Ascending aorta (tissue), 2 donors: ENCODE data around the gene RNF11. TPM values are rescaled to one million over a fixed set of nuclear protein-coding genes. Genes with fewer than 3 reads are reported as not detected.
"Not testable (repeated sequence)": the region's sequence is repeated elsewhere in the genome, so short reads cannot be mapped to it uniquely, and the experiment has no call there.

ENCODE experiments used
- DNase-seq, 2 donors: peaks; one replicate each; pipeline ENCODE4 v3.0.0-alpha.2; 2019; ENCODE audit warnings: low spot score in 2 of 2
- H3K27ac ChIP-seq, 2 donors: fragments of 200-600 bp; sonication (generic); one replicate each; pipeline ENCODE4 v1.5.1; 2016 to 2017; ENCODE audit warnings: mild to moderate bottlenecking in 1 of 2
- H3K27me3 ChIP-seq: fragments of 200-600 bp; sonication (generic); one replicate; pipeline ENCODE4 v1.5.1; 2017
- H3K36me3 ChIP-seq, 2 donors: fragments of 200-600 bp; sonication (generic); one replicate each; pipeline ENCODE4 v1.5.1; 2016
- H3K4me1 ChIP-seq, 2 donors: fragments of 200-600 bp; sonication (generic); one replicate each; pipeline ENCODE4 v1.5.1; 2016 to 2017; ENCODE audit warnings: mild to moderate bottlenecking in 1 of 2
- H3K4me3 ChIP-seq, 2 donors: fragments of 200-600 bp; sonication (generic); one replicate each; pipeline ENCODE4 v1.5.1; 2016 to 2017; ENCODE audit warnings: mild to moderate bottlenecking in 1 of 2
- H3K9me3 ChIP-seq, 2 donors: fragments of 200-600 bp; sonication (generic); one replicate each; pipeline ENCODE4 v1.5.1; 2016
- intact Hi-C: fragments of 100-400 bp; cut with DNase I; formaldehyde crosslinking; loops from one replicate; pipeline ENCODE4 v1.15.1; 2023
- total RNA-seq: library from RNA; depleted of rRNA; stranded (reverse); fragments of >200 nt; gene quantifications from one replicate; pipeline ENCODE4 v1.1.0, GENCODE V29; 2016
- TF ChIP-seq, protein P1 (sequence below), 3 experiments: fragments of 200-600 bp in 2 of 3; fragments of 450-650 bp in 1 of 3; sonication (generic) in 2 of 3; IDR thresholded peaks; one replicate each; pipeline ENCODE4 v1.5.1; 2016 to 2019; ENCODE audit warnings: antibody characterized with exemption in 3 of 3, mild to moderate bottlenecking in 1 of 3, moderate library complexity in 1 of 3

RNF11 gene
- total RNA-seq, 1 donor from 2014 or later: 56.9 TPM

DNA sequence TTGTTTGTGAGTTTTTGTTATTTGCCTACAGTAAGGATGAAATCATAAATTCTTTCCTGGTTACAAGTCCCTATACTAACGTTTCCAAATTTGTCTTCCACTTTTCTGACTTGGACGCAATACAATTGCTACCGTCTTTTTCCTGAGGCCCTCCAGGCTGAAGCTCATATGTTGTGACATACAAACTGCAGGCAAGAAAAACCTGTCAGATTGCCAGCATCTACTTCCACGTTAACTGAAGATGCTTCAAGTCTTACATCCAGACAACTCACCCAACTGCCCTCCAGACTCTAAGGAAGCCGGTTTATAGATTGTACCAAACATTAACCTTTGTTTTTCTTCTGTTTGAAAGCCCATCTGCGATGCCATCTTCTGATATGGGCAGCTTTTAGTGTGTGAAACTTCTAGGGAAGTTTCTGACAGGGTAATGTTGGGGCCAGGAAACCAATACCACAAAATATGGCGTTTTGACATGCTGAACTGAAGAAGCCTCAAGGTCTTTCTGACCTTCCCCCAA is 21.4 kb upstream of the RNF11 start:
- Histone ChIP-seq H3K9me3 (no peaks in the 10 kb centered on the region), H3K27ac (no peak overlapping the region), H3K4me3 (no peak overlapping the region), H3K4me1 (peaks cover 8 to 10% of the 10 kb centered on the region in 2 donors), H3K27me3 (no peaks in the 10 kb centered on the region), H3K36me3 (no peaks in the 10 kb centered on the region)
- TF ChIP-seq, protein P1, sequence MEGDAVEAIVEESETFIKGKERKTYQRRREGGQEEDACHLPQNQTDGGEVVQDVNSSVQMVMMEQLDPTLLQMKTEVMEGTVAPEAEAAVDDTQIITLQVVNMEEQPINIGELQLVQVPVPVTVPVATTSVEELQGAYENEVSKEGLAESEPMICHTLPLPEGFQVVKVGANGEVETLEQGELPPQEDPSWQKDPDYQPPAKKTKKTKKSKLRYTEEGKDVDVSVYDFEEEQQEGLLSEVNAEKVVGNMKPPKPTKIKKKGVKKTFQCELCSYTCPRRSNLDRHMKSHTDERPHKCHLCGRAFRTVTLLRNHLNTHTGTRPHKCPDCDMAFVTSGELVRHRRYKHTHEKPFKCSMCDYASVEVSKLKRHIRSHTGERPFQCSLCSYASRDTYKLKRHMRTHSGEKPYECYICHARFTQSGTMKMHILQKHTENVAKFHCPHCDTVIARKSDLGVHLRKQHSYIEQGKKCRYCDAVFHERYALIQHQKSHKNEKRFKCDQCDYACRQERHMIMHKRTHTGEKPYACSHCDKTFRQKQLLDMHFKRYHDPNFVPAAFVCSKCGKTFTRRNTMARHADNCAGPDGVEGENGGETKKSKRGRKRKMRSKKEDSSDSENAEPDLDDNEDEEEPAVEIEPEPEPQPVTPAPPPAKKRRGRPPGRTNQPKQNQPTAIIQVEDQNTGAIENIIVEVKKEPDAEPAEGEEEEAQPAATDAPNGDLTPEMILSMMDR (IDR thresholded peaks at IDR 0.05): no peak
- intact Hi-C loops: no loop called here
- DNase-seq: no peak

- Histone ChIP-seq H3K4me1 (peaks cover 8 to 10% of the 10 kb centered on the region in 2 donors), H3K4me3 (no peak overlapping the region), H3K27me3 (no peaks in the 10 kb centered on the region), H3K27ac (no peak overlapping the region), H3K36me3 (no peaks in the 10 kb centered on the region), H3K9me3 (no peaks in the 10 kb centered on the region)
- intact Hi-C loops: no loop called here
- DNase-seq: no peak
- TF ChIP-seq, protein P1 (IDR thresholded peaks at IDR 0.05): no peak
These were observed 20.9 kb upstream of the RNF11 start for GRCh38 chr1:51215169-51215568.

- intact Hi-C loops: no loop called here
- DNase-seq: no peak
- TF ChIP-seq, protein P1 (IDR thresholded peaks at IDR 0.05): no peak
- Histone ChIP-seq H3K27me3 (no peaks in the 10 kb centered on the region), H3K27ac (no peak overlapping the region), H3K4me3 (no peak overlapping the region), H3K9me3 (no peaks in the 10 kb centered on the region), H3K4me1 (peaks cover 8 to 10% of the 10 kb centered on the region in 2 donors), H3K36me3 (no peaks in the 10 kb centered on the region)
These were observed 19.4 kb upstream of the RNF11 start for GRCh38 chr1:51216631-51217030.

GRCh38 chr1:51217101-51217500 is 19.0 kb upstream of the RNF11 start:
- Histone ChIP-seq H3K27ac (no peak overlapping the region), H3K27me3 (no peaks in the 10 kb centered on the region), H3K36me3 (no peaks in the 10 kb centered on the region), H3K9me3 (no peaks in the 10 kb centered on the region), H3K4me3 (no peak overlapping the region), H3K4me1 (peaks cover 8 to 10% of the 10 kb centered on the region in 2 donors)
- DNase-seq: no peak
- intact Hi-C loops: no loop called here
- TF ChIP-seq, protein P1 (IDR thresholded peaks at IDR 0.05): no peak

- intact Hi-C loops: no loop called here
- Histone ChIP-seq H3K4me3 (no peak overlapping the region), H3K9me3 (no peaks in the 10 kb centered on the region), H3K27me3 (no peaks in the 10 kb centered on the region), H3K4me1 (peaks cover 8 to 10% of the 10 kb centered on the region in 2 donors), H3K27ac (no peak overlapping the region), H3K36me3 (no peaks in the 10 kb centered on the region)
- TF ChIP-seq, protein P1 (IDR thresholded peaks at IDR 0.05): no peak
- no peak for DNase-seq
These were observed 17.5 kb upstream of the RNF11 start for GRCh38 chr1:51218570-51218969.

GRCh38 chr1:51219022-51219421 is 17.1 kb upstream of the RNF11 start:
- Histone ChIP-seq H3K27ac (no peak overlapping the region), H3K36me3 (no peaks in the 10 kb centered on the region), H3K9me3 (no peaks in the 10 kb centered on the region), H3K4me1 (peaks cover 3 to 8% of the 10 kb centered on the region in 2 donors), H3K27me3 (no peaks in the 10 kb centered on the region), H3K4me3 (no peak overlapping the region)
- TF ChIP-seq, protein P1 (IDR thresholded peaks at IDR 0.05): no peak
- intact Hi-C loops: no loop called here
- no peak for DNase-seq

GRCh38 chr1:51221529-51221928 is 14.5 kb upstream of the RNF11 start:
- H3K36me3 ChIP-seq, DNase-seq, intact Hi-C loops, H3K27me3 ChIP-seq, H3K9me3 ChIP-seq, H3K4me1 ChIP-seq, H3K27ac ChIP-seq, H3K4me3 ChIP-seq: not testable (repeated sequence)
